Esophagus muscularis mucosa (tissue), 4 donors: ENCODE data around the gene RPL34. TPM values are rescaled to one million over a fixed set of nuclear protein-coding genes. Genes with fewer than 3 reads are reported as not detected.

Experiments used
- DNase-seq: peaks from one replicate; pipeline ENCODE4 v3.0.0-alpha.2; 2017; ENCODE audit errors: extremely low spot score
- H3K27ac ChIP-seq, 4 donors: fragments of 200-600 bp; sonication (generic); replicated peaks in 1 of 4; 1 replicate in 3 of 4; 2 replicates in 1 of 4; pipeline ENCODE4 v1.5.1; 2016 to 2019; ENCODE audit warnings: mild to moderate bottlenecking in 1 of 4
- H3K27me3 ChIP-seq, 4 donors: fragments of 200-600 bp; sonication (generic); one replicate each; pipeline versions ENCODE4 v1.5.1 to v1.6.0; 2016 to 2019
- H3K36me3 ChIP-seq, 4 donors: fragments of 200-600 bp; sonication (generic); one replicate each; pipeline ENCODE4 v1.5.1; 2016 to 2019
- H3K4me1 ChIP-seq, 4 donors: fragments of 200-600 bp; sonication (generic); one replicate each; pipeline ENCODE4 v1.5.1; 2016 to 2019
- H3K4me3 ChIP-seq, 4 donors: fragments of 200-600 bp; sonication (generic); 1 replicate in 2 of 4; 2 replicates in 2 of 4; pipeline ENCODE4 v1.5.1; 2016 to 2019; ENCODE audit warnings: mild to moderate bottlenecking in 4 of 4, moderate library complexity in 1 of 4
- H3K9me3 ChIP-seq, 4 donors: fragments of 200-600 bp; sonication (generic); 1 replicate in 3 of 4; 2 replicates in 1 of 4; pipeline ENCODE4 v1.5.1; 2016 to 2019
- EP300 ChIP-seq: sonication (generic); formaldehyde crosslinking; IDR thresholded peaks from one replicate; pipeline ENCODE4 v1.6.1; 2017; ENCODE audit warnings: antibody characterized with exemption
- POLR2A ChIP-seq: fragments of 450-650 bp; IDR thresholded peaks from one replicate; pipeline ENCODE4 v1.6.1; 2017; ENCODE audit warnings: antibody characterized with exemption, moderate library complexity, mild to moderate bottlenecking, low read depth
- POLR2AphosphoS5 ChIP-seq, 2 donors: sonication (generic); formaldehyde crosslinking; IDR thresholded peaks; one replicate each; pipeline ENCODE4 v1.6.1; 2017; ENCODE audit warnings: antibody characterized with exemption in 2 of 2
- WGBS: methylation state at CpG from one replicate; pipeline ENCODE4 v1.1.5; 2018; 5-methylcytosine and 5-hydroxymethylcytosine counted together
- intact Hi-C: fragments of 100-400 bp; cut with DNase I; formaldehyde crosslinking; loops from one replicate; pipeline ENCODE4 v1.15.1; 2023
- total RNA-seq, 4 donors: library from RNA; depleted of rRNA; stranded (reverse); fragments of >200 nt; gene quantifications; one replicate each; pipeline versions ENCODE4 v1.1.0 to v1.2.1, GENCODE V29; 2016
- TF ChIP-seq, protein P1 (sequence below), 3 experiments: fragments of 200-600 bp in 2 of 3; fragments of 450-650 bp in 1 of 3; sonication (generic) in 2 of 3; IDR thresholded peaks; one replicate each; pipeline ENCODE4 v1.5.1; 2017 to 2019; ENCODE audit warnings: antibody characterized with exemption in 3 of 3, mild to moderate bottlenecking in 2 of 3, moderate library complexity in 1 of 3

The RPL34 gene
- total RNA-seq, 4 donors from 2014 or later = 578 to 1,199 (median 854) TPM

- H3K36me3 ChIP-seq = no peaks in the 10 kb centered on the region
- H3K4me1 ChIP-seq = no peaks in the 10 kb centered on the region
- no peak for DNase-seq
- WGBS = 82% methylated on average over 1 of the region's 1 CpG
- no peak overlapping the region for H3K4me3 ChIP-seq
- intact Hi-C loops = no loop called here
- H3K9me3 ChIP-seq = no peaks in the 10 kb centered on the region
- H3K27ac ChIP-seq = no peak overlapping the region
- TF ChIP-seq POLR2A = no peak
- TF ChIP-seq POLR2AphosphoS5 (IDR thresholded peaks at IDR 0.05) = no peak
- no peak for TF ChIP-seq EP300
- TF ChIP-seq, protein P1, sequence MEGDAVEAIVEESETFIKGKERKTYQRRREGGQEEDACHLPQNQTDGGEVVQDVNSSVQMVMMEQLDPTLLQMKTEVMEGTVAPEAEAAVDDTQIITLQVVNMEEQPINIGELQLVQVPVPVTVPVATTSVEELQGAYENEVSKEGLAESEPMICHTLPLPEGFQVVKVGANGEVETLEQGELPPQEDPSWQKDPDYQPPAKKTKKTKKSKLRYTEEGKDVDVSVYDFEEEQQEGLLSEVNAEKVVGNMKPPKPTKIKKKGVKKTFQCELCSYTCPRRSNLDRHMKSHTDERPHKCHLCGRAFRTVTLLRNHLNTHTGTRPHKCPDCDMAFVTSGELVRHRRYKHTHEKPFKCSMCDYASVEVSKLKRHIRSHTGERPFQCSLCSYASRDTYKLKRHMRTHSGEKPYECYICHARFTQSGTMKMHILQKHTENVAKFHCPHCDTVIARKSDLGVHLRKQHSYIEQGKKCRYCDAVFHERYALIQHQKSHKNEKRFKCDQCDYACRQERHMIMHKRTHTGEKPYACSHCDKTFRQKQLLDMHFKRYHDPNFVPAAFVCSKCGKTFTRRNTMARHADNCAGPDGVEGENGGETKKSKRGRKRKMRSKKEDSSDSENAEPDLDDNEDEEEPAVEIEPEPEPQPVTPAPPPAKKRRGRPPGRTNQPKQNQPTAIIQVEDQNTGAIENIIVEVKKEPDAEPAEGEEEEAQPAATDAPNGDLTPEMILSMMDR (IDR thresholded peaks at IDR 0.05) = no peak
- H3K27me3 ChIP-seq = no peaks in the 10 kb centered on the region
Observed at GRCh38 chr4:108644237-108644636, 23.9 kb downstream of the RPL34 start.

- DNase-seq = no peak
- Histone ChIP-seq H3K4me1 (peaks cover 8 to 14% (median 13%) of the 10 kb centered on the region in 4 donors), H3K27me3 (no peaks in the 10 kb centered on the region), H3K4me3 (no peak overlapping the region), H3K27ac (no peak overlapping the region), H3K9me3 (no peaks in the 10 kb centered on the region), H3K36me3 (no peaks in the 10 kb centered on the region)
- intact Hi-C loops = no loop called here
- TF ChIP-seq, protein P1 (IDR thresholded peaks at IDR 0.05) = no peak
- TF ChIP-seq POLR2AphosphoS5 (IDR thresholded peaks at IDR 0.05) = no peak
- no peak for TF ChIP-seq EP300
- no peak for TF ChIP-seq POLR2A
- WGBS = 97% methylated on average over 3 of the region's 3 CpGs
Observed at GRCh38 chr4:108646706-108647105, 26.3 kb downstream of the RPL34 start.

DNA sequence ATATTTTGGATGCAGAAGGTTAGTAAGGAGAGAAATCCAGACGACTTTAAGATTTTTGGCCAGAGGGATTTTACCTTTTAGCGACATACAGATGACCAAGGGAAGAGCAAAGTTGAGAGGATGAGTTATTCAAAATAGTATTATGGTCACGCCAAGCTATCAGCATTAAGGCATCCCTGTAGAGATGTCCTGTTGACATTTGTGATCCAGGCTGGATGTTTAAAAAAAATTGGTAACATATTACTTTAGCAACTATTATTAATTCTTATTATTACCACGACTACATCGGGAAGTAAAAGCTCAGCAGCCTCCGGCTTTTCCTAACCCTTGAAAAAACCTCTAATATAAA, 29.5 kb downstream of the RPL34 start:
- DNase-seq = no peak
- H3K9me3 ChIP-seq = no peaks in the 10 kb centered on the region
- peak overlapping the region; percentile 84 to 93 (median 84) for H3K27ac ChIP-seq
- peak overlapping the region; percentile 81 to 85 (median 84) for H3K4me3 ChIP-seq
- H3K36me3 ChIP-seq = no peaks in the 10 kb centered on the region
- intact Hi-C loops = no loop called here
- H3K4me1 ChIP-seq = peaks cover 9 to 41% (median 23%) of the 10 kb centered on the region in 4 donors
- TF ChIP-seq POLR2AphosphoS5 (IDR thresholded peaks at IDR 0.05) = no peak
- no peak for TF ChIP-seq POLR2A
- TF ChIP-seq, protein P1 (IDR thresholded peaks at IDR 0.05) = no peak
- TF ChIP-seq EP300 = no peak
- WGBS = 0% methylated on average over 6 of the region's 6 CpGs
- no peaks in the 10 kb centered on the region for H3K27me3 ChIP-seq

GRCh38 chr4:108650212-108651013, 30.0 kb downstream of the RPL34 start, which contains the start of gene OSTC:
Gene OSTC, plus strand, starts transcription at chr4:108650599. Its CDS starts 57 bp downstream, at chr4:108650656.
- peaks cover 9 to 41% (median 23%) of the 10 kb centered on the region in 4 donors for H3K4me1 ChIP-seq
- under 1% methylated on average over 33 of the region's 45 CpGs for WGBS
- peak; percentile 98 for DNase-seq
- intact Hi-C loops = no loop called here
- peaks cover 0 to 2% (median 0%) of the 10 kb centered on the region in 4 donors for H3K36me3 ChIP-seq
- H3K27ac ChIP-seq = peak within 1 kb of the TSS; percentile 84 to 93 (median 84)
- H3K9me3 ChIP-seq = no peaks in the 10 kb centered on the region
- H3K27me3 ChIP-seq = no peaks in the 10 kb centered on the region
- H3K4me3 ChIP-seq = peak within 1 kb of the TSS; percentile 81 to 85 (median 84)
- TF ChIP-seq POLR2A = peak; percentile 41
- TF ChIP-seq, protein P1 (IDR thresholded peaks at IDR 0.05) = no peak
- peak; percentile 86 to 87 for TF ChIP-seq POLR2AphosphoS5 (IDR thresholded peaks at IDR 0.05)
